HG03095 (cell line): ENCODE measurements around the gene ATP8B3.

Experiments used
- ATAC-seq: cut with Tn5 transposase; IDR thresholded peaks from one replicate; pipeline ENCODE4 v1.9.1; 2021; ENCODE audit warnings: moderate library complexity; ENCODE audit not compliant: unreplicated experiment

Gene ATP8B3

DNA sequence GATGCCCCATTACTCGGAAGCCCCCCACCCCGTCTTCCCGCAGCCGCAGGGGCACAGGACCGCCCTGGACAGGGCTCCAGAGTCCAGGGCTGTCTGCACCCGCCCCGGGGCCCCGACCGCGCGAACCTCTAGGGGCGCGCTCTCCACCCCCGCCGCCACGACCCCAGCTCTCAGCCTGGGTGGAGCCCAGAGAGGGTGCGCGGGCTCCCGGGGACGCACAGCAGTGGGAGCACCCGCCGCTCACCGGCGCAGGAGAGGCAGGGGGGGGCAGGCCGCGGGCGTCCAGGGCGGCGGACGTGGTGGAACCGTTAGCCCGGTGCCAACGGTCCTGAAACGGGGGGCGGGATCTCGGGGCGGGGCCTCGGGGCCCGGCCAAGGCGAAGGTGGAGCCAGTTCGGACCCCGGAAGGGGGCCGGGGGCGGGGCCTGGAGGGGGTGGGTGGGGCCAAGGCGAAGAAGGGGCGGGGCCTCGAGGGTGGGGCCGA, at the start of gene ATP8B3:
Gene ATP8B3, minus strand, starts transcription at position 335 of the 484 bp plus-strand sequence. CDS start 540 bp downstream, outside the sequence.
- ATAC-seq: peak; percentile 7

DNA sequence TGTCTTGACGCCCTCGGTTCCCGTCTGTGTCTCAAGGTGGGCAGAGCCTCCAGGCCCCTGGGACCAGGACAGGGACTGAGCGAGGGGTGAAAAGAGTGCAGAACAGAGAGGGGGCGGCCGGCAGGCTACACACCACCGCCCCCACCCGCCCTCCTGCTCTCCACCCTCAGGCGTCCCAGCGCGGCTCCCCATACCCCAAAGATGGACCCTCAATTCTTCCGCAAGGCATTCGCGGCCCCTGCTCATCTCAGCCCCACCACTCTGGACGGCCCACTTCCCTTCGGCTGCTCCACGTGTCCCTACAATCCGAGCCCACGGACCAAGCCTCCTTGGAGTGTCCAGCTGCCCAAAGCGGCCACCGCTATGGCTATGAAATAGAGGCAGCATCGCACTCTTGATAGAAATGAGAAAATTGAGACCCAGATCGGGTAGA, 49.5 kb upstream of the ATP8B3 start:
- no peak for ATAC-seq

- ATAC-seq: no peak
These were observed 48.9 kb upstream of the ATP8B3 start for GRCh38 chr19:1860821-1861598.

DNA sequence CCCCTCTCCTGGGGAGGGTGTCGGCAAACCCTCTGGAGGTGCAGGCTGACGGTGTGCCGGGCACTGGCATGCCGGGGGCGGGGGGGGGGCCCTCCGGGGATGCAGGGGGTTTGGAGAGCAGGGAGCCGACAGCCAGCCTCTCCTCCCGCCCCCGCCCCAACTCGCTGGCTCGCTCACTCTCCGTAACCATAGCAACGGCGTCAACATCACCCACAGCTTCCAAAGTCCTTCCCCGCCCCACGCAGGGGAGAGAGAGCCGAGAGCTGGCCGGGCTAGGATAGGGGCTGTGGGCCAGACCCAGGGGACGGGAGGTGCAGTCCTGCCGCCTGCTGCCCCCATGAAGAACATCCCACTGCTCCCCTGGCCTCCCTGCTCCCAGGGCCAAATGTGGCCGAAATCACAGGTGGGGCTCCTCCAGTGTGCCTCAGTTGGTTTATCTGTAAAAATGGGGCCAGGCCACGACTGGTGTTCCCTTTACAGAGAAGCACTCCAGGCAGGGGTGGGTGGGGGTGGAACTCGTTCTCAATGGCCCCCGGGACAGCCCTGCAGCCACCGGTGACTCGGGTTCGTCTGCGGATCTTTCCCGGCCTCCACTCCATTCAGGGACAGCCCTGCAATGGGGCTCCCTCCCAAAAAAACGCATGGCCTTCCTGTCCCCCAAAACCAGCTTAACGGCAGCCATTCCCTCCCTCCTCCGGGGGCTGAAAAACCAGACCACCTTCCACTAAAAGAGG, 48.1 kb upstream of the ATP8B3 start:
- ATAC-seq: no peak

- no peak for ATAC-seq
These were observed 47.3 kb upstream of the ATP8B3 start for GRCh38 chr19:1859331-1859781.

- ATAC-seq: no peak
These were observed 46.5 kb upstream of the ATP8B3 start for GRCh38 chr19:1858412-1859081.

DNA sequence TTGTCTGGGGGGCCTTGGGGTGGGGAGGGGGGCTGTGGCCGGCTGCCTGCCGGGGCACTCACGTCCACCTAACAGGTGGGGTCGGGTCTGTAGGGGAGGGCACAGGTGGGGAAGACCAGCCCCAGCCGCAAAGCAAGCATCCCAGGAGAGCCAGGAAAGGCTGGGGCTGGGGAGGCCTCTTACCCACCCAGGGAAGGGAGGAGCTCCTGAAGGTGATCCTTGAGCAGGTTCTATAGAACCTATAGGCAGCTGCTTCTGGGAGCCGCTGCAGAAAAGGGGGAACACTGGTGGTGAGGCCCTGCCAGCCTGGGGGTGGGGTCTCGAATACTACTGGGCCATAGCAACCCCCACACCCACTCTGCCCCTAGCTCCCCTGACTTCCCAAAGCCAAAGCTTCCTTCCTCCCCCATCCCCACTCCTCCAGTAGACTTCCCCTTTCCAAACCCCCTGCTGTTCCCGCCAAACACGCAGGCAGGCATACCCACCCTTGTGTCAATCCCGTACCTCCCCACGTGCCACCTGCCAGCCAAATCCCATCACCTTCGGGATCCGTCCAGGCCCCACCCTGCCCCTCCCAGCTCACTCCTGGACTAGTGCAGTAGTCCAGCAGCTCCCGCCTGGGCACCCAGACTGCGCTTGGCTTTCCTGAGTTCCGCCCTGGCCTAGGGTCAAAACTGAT, 45.7 kb upstream of the ATP8B3 start:
- no peak for ATAC-seq

GRCh38 chr19:1856698-1857603, 44.9 kb upstream of the ATP8B3 start:
- ATAC-seq: no peak

DNA sequence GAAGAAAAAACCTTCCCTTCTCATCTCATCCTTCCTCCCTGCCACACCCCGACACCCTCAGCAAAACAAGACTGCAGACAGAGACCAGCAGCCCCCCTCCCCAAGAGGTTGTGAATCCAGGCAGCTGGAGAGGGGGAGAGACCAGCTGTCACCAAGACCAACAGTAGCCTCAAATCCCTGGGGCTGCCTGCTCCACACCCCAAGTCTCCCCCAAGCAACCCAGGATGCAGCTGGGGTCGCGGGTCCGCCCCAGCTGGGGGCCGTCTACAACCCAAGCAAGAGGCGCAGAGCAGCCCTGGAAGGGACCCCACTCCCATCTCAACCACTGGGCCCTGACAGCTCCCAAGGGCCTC, 44.2 kb upstream of the ATP8B3 start:
- no peak for ATAC-seq

DNA sequence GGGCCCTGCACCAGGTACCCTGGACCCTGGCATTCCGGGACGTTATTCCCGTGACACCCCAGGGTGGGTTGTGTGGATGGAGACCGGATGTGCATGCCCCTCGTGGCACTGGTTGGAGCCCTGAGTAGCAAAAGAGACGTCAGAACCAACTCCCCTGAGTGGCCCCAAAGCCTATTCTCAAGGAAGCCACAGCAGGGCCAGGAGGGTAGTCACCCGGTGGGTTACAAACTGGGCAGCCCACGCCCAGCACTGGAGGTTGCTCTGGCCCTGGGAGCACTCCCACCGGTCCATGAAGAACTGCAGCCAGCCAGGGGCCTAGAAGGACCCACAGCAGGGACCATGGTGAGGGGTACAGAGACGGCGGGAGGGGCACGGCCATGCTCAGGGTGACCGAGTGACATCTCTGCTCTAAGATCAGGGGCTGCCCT, 43.8 kb upstream of the ATP8B3 start:
- ATAC-seq: no peak

DNA sequence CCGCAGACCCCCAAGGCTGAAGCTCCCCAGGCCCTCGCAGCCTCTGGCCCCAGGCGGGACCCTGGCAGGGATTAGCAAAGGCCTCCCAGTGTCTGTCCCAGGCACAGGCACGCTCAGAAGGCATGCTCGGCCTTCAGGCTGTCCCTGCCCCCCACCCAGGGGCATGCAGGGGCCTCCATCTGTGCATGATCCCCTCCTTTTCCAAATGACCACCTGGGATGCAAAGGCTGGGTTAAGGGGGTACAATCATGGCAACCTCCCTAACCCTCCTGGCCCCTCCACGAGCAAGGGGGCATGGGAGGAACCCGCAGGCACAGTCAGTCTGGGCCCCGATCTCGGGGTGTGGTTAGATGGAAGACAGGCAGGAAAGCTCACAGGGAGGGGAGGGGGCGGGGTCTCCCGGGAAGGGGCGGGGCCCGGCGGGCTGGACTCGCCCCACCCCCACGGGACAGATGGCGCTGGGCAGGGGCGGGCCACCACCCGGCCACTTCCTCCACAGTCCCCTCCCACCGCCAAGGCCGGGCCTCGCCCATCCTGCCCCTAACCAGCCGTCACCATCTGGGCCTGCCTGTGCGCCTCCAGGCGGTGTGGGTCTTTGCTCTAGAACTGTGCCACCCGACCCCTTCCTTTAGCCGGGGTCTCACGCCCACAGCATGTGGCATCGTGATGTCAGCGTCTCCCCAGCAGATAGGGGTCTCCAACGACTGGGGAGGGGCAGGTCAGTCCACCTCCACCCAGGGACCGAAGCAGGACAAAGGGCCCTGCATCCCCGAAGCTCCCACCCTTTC, 43.2 kb upstream of the ATP8B3 start:
- peak; percentile 39 for ATAC-seq

DNA sequence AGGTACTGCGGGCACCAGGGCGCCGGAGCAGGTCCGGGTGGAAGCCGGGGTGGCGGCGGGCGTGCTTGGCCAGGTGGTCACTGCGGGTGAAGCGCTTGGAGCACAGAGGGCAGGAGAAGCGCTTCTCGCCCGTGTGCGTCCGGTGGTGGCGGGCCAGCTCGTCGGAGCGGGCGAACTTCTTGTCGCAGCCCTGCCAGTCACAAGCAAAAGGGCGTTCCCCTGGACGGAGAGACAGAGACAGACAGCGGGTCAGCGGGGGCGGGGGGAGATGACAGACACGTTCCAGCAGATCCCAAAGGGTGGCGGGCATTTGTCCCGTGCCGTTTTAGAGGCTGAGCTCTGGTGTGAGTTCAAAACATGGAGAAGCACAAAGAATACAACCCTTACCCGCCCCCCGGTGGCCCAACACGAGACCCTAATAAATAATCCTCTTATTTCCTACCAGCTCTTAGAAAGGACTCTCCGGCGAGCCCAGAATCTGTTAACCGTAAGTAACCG, 42.5 kb upstream of the ATP8B3 start:
- no peak for ATAC-seq

DNA sequence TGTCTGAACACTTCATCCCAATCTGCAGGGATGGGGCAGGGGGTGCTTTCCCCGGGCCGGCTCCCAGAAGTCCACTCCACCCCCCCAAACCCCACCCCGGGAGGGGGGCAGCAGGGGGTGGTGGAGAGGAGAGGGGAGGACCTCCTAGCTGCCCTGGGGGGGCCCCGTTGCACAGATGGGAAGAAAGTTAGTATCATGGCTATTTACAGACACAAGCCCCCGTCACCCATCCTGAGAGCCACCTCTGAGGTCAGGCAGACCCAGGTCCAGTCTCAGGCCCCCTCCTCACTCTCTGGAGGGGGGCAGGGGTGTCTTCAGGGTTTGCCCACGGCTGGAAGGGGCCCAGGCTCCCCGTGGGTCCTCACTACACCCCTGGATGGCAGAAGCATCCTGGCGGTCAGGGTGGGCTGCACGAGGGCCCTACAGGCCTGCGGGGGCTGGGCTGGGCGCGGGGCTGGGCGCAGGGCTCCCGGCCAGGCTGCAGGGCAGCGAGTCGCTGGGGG, 42.0 kb upstream of the ATP8B3 start:
- no peak for ATAC-seq

DNA sequence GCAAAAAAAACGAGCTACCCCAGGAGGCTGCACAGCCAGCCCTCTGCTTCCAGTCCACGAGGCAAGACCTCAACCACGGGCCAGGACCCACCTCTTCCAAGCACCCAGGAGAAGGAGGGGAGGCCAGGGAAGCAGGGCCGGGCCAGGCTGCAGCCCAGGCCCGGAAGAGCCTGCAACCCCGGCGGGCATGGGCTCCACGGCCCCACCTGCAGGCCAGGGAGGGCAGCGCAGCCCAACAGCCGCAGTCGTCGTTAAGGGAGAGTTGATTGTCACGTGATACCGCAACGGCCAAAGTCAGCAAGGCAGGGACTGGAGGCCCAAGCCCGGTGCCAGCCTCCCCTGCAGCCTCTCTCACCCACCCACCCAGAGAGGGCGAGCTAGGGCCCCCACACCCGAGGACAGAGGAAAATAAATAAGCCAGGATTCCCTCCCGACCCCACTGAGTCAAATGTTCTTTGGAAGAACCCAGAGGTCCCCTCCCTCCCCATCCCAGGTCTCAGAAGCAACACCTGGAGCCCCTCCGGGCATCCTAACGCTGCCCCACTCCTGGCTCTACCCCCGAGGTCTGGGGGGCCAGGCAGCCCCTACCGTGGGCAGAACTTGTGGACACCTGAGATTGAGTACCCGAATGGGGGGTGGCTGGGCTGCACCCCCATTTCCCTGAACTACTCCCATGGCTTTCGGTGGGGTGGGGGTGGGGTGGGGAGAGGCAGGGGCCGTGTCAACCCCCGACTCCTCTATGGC, 41.4 kb upstream of the ATP8B3 start:
- no peak for ATAC-seq

- ATAC-seq: no peak
These were observed 40.6 kb upstream of the ATP8B3 start for GRCh38 chr19:1852581-1853128.

GRCh38 chr19:1851654-1852580, 39.8 kb upstream of the ATP8B3 start:
- ATAC-seq: no peak
